Endothelial cell of umbilical vein (primary cell): ENCODE data around the gene MCEMP1.

Source experiments
- EZH2 ChIP-seq: IDR thresholded peaks from 2 replicates; pipeline ENCODE4 v1.6.1; 2012; ENCODE audit warnings: borderline replicate concordance, low read depth, mild to moderate bottlenecking, moderate library complexity, low read length, inconsistent platforms; ENCODE audit not compliant: severe bottlenecking
- GATA2 ChIP-seq: IDR thresholded peaks from 2 replicates; pipeline ENCODE4 v1.7.0; 2011; ENCODE audit warnings: low read depth, mild to moderate bottlenecking, moderate library complexity, mixed read lengths, low read length; ENCODE audit not compliant: insufficient read length, insufficient read depth
- JUN ChIP-seq: IDR thresholded peaks from 2 replicates; pipeline ENCODE4 v1.6.1; 2011; ENCODE audit warnings: borderline replicate concordance, low read depth; ENCODE audit not compliant: insufficient read length, insufficient read depth
- MYC ChIP-seq: IDR thresholded peaks from one replicate; pipeline ENCODE4 v1.6.1; 2011; ENCODE audit warnings: mild to moderate bottlenecking, low read depth, low read length
- POLR2A ChIP-seq: IDR thresholded peaks from 2 replicates; pipeline ENCODE4 v1.6.1; 2012; ENCODE audit warnings: low read depth, mild to moderate bottlenecking, control low read depth, low read length
- POLR2AphosphoS5 ChIP-seq: IDR thresholded peaks from 2 replicates; pipeline ENCODE4 v1.6.1; 2012; ENCODE audit warnings: low read depth, mild to moderate bottlenecking, control low read depth, low read length, moderate library complexity; ENCODE audit not compliant: insufficient read depth
- TF ChIP-seq, protein P1 (sequence below), 2 donors: IDR thresholded peaks; 1 replicate in 1 of 2; 2 replicates in 1 of 2; pipeline ENCODE4 v1.5.1; 2011; ENCODE audit warnings: low read length in 2 of 2, mild to moderate bottlenecking in 2 of 2, moderate library complexity in 2 of 2, control low read depth in 1 of 2, inconsistent platforms in 1 of 2, low read depth in 1 of 2; ENCODE audit not compliant: insufficient read depth in 1 of 2; ENCODE audit errors: extremely low read depth in 1 of 2
- TF ChIP-seq, protein P2 (sequence below): IDR thresholded peaks from 2 replicates; pipeline ENCODE4 v1.6.1; 2011; ENCODE audit not compliant: insufficient read depth, insufficient read length

DNA sequence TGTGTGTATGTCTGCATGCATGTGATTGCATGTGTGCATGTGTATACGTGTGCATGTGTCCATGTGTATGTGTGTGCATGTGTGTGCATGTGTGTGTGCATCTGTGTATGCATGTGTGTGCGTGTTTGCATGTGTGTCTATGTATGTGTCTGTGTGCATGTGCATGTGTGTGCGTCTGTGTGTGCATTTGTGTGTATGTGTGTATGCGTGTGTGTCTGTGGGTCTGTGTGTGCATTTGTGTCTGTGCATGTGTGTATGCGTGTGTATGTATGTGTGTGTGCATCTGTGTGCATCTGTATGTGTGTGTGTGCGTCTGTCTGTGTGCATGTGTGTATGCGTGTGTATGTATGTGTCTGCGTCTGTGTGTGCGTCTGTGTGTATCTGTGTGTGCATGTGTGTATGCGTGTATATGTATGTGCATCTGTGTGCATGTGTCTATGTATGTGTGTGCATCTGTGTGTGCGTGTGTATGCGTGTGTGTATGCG lies 37.0 kb upstream of the MCEMP1 start:
- TF ChIP-seq, protein P1, sequence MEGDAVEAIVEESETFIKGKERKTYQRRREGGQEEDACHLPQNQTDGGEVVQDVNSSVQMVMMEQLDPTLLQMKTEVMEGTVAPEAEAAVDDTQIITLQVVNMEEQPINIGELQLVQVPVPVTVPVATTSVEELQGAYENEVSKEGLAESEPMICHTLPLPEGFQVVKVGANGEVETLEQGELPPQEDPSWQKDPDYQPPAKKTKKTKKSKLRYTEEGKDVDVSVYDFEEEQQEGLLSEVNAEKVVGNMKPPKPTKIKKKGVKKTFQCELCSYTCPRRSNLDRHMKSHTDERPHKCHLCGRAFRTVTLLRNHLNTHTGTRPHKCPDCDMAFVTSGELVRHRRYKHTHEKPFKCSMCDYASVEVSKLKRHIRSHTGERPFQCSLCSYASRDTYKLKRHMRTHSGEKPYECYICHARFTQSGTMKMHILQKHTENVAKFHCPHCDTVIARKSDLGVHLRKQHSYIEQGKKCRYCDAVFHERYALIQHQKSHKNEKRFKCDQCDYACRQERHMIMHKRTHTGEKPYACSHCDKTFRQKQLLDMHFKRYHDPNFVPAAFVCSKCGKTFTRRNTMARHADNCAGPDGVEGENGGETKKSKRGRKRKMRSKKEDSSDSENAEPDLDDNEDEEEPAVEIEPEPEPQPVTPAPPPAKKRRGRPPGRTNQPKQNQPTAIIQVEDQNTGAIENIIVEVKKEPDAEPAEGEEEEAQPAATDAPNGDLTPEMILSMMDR (IDR thresholded peaks at IDR 0.05; ENCODE audit: extremely low read depth in 1 of 2, insufficient read depth in 1 of 2, low read depth in 1 of 2, low read length in 2 of 2): no peak
- no peak for TF ChIP-seq POLR2AphosphoS5
- TF ChIP-seq JUN: no peak
- no peak for TF ChIP-seq POLR2A
- TF ChIP-seq EZH2: no peak
- TF ChIP-seq MYC: no peak
- TF ChIP-seq, protein P2, sequence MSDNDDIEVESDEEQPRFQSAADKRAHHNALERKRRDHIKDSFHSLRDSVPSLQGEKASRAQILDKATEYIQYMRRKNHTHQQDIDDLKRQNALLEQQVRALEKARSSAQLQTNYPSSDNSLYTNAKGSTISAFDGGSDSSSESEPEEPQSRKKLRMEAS: peak; percentile 62
- TF ChIP-seq GATA2: no peak
